K562 (cell line): ENCODE measurements around the gene SCN4A. TPM values are rescaled to one million over a fixed set of nuclear protein-coding genes. Genes with fewer than 3 reads are reported as not detected.

Source experiments
- ATAC-seq: fragments of 200-7000 bp; cut with Tn5 transposase; 3 replicates; pipeline ENCODE4 v1.9.1; 2020; ENCODE audit warnings: moderate library complexity
- BruUV-seq: library from RNA; stranded (reverse); fragments of 400-500 nt; replicated peaks from 2 replicates; lab custom pipeline; 2021; lab: Mats Ljungman, UMichigan
- CTCF ChIA-PET: fragments of 300-600 bp; formaldehyde crosslinking; extraction: SDS; loops from one replicate; lab custom pipeline; 2021; ENCODE audit warnings: low intra/inter-chr PET ratio; lab: Yijun Ruan, JAX
- POLR2A ChIA-PET: fragments of 300-600, 350-650 bp; sonication (Branson Sonifier 250); formaldehyde crosslinking; extraction: SDS; loops from one replicate; lab custom pipeline; 2021; ENCODE audit warnings: antibody characterized with exemption, inconsistent platforms; lab: Yijun Ruan, JAX
- DNase-seq, 4 experiments: peaks; one replicate each; pipeline versions ENCODE4 v3.0.0 to v3.0.0-alpha.2; 2011 to 2018; ENCODE audit warnings: low spot score in 3 of 4, mixed read lengths in 3 of 4; ENCODE audit errors: extremely low read depth in 1 of 4
- FAIRE-seq: peaks from 2 replicates; lab custom pipeline; 2011; peaks lifted over from hg19 to GRCh38; lab: Jason Lieb, UNC
- H2AFZ ChIP-seq: 2 replicates; pipeline ENCODE4 v1.6.0; 2011; ENCODE audit warnings: low read depth, low read length, control low read depth, inconsistent platforms
- H3K27ac ChIP-seq: fragments of 200-600 bp; 3 replicates; pipeline ENCODE4 v1.8.0; 2011; ENCODE audit warnings: low read depth, mild to moderate bottlenecking, control low read depth, inconsistent platforms, low read length, moderate library complexity, mixed read lengths; ENCODE audit errors: extremely low read depth
- H3K27me3 ChIP-seq, 2 experiments: fragments of 300-600 bp in 1 of 2; 2 replicates in 1 of 2; 3 replicates in 1 of 2; pipeline versions ENCODE4 v1.6.0 to v1.8.0; 2011; ENCODE audit warnings: inconsistent platforms in 2 of 2, low read length in 2 of 2, mild to moderate bottlenecking in 1 of 2, mixed read lengths in 1 of 2, moderate library complexity in 1 of 2; ENCODE audit not compliant: control insufficient read depth in 2 of 2, insufficient read depth in 2 of 2
- H3K36me3 ChIP-seq: fragments of 300-600 bp; 3 replicates; pipeline ENCODE4 v1.8.0; 2011; ENCODE audit warnings: mild to moderate bottlenecking, low read length, inconsistent platforms; ENCODE audit not compliant: control insufficient read depth, insufficient read depth
- H3K4me1 ChIP-seq, 2 experiments: fragments of 200-600 bp in 1 of 2; replicated peaks in 1 of 2; 2 replicates in 1 of 2; 3 replicates in 1 of 2; pipeline versions ENCODE4 v1.5.1 to v1.8.0; 2011; ENCODE audit warnings: inconsistent platforms in 2 of 2, low read length in 2 of 2, mild to moderate bottlenecking in 1 of 2, mixed read lengths in 1 of 2, moderate library complexity in 1 of 2; ENCODE audit not compliant: control insufficient read depth in 2 of 2, insufficient read depth in 2 of 2
- H3K4me2 ChIP-seq: 2 replicates; pipeline ENCODE4 v1.6.1; 2011; ENCODE audit warnings: low read length, control low read depth, inconsistent platforms, mixed read lengths; ENCODE audit not compliant: insufficient read depth
- H3K4me3 ChIP-seq: fragments of 200-600 bp; sonication (generic), shearing (Covaris generic); 2 replicates; pipeline ENCODE4 v1.5.1; 2016; ENCODE audit warnings: control low read depth, inconsistent platforms
- H3K79me2 ChIP-seq: fragments of 200-600 bp; 3 replicates; pipeline ENCODE4 v1.8.0; 2011; ENCODE audit warnings: low read length, inconsistent platforms; ENCODE audit not compliant: control insufficient read depth, insufficient read depth
- H3K9ac ChIP-seq, 2 experiments: 2 replicates each; pipeline versions ENCODE4 v1.6.0 to v1.6.1; 2011; ENCODE audit warnings: low read depth in 2 of 2, low read length in 2 of 2, control low read depth in 1 of 2, inconsistent platforms in 1 of 2, mild to moderate bottlenecking in 1 of 2, mixed read lengths in 1 of 2; ENCODE audit not compliant: insufficient read depth in 1 of 2
- H3K9me1 ChIP-seq: one replicate; pipeline ENCODE4 v1.6.0; 2011; ENCODE audit warnings: inconsistent platforms, mild to moderate bottlenecking, low read length, moderate library complexity; ENCODE audit not compliant: control insufficient read depth, insufficient read depth
- H3K9me3 ChIP-seq: replicated peaks from 2 replicates; pipeline ENCODE4 v1.5.1; 2011; ENCODE audit warnings: low read depth, low read length, inconsistent platforms; ENCODE audit not compliant: control insufficient read depth, insufficient read depth
- H4K20me1 ChIP-seq: replicated peaks from 2 replicates; pipeline ENCODE4 v1.6.1; 2011; ENCODE audit warnings: low read length, inconsistent platforms, mixed read lengths; ENCODE audit not compliant: control insufficient read depth, insufficient read depth
- EGR1 ChIP-seq: fragments of 450-650 bp; conservative IDR thresholded peaks from 2 replicates; pipeline ENCODE4 v1.6.1; 2017; ENCODE audit warnings: mild to moderate bottlenecking
- HEY1 ChIP-seq: fragments of 250-450 bp; sonication (Bioruptor Pico); IDR thresholded peaks from 2 replicates; pipeline ENCODE4 v1.5.0; 2020; ENCODE audit warnings: mild to moderate bottlenecking, moderate library complexity, borderline replicate concordance
- ILF3 ChIP-seq: fragments of 450-650 bp; IDR thresholded peaks from 2 replicates; pipeline ENCODE4 v1.6.1; 2018; ENCODE audit warnings: antibody characterized with exemption, mild to moderate bottlenecking, moderate library complexity, borderline replicate concordance
- ZBTB11 ChIP-seq, 3 experiments: fragments of 200-800 bp in 1 of 3; fragments of 250-450 bp in 1 of 3; fragments of 450-650 bp in 1 of 3; sonication (Bioruptor Pico) in 1 of 3; sonication (Bioruptor generic) in 1 of 3; formaldehyde crosslinking in 1 of 3; IDR thresholded peaks; 2 replicates each; pipeline versions ENCODE4 v1.6.1 to v1.8.0; 2016 to 2022; ENCODE audit warnings: mild to moderate bottlenecking in 2 of 3, missing genetic modification characterization in 2 of 3, missing compliant biosample characterization in 1 of 3, moderate library complexity in 1 of 3
- WGBS: fragments of 100-300 bp; shearing (Covaris generic); methylation state at CpG from one replicate; pipeline ENCODE4 v1.1.6; 2016; ENCODE audit warnings: low coverage, mixed read lengths; ENCODE audit not compliant: insufficient coverage; ENCODE audit errors: missing lambda C conversion rate; 5-methylcytosine and 5-hydroxymethylcytosine counted together
- in situ Hi-C: fragments of 300-500 bp; cut with MboI; formaldehyde crosslinking; loops from 4 replicates; pipeline ENCODE4 v1.15.0; 2018; ENCODE audit warnings: inconsistent platforms, mixed read lengths
- intact Hi-C: fragments of 100-400 bp; cut with micrococcal nuclease; formaldehyde crosslinking; loops from 2 replicates; pipeline ENCODE4 v1.14.2; 2022
- polyA plus RNA-seq, 8 experiments: library from polyadenylated mRNA; depleted of rRNA in 4 of 8; stranded (reverse) in 5 of 8; unstranded in 3 of 8; fragments of >200 nt; fragmentation: Nextera tagmentation in 2 of 8; fragmentation: Illumina TruSeq in 1 of 8; extraction: Ambion mirVana in 2 of 8; extraction: Trizol in 1 of 8; gene quantifications; 2 replicates each; pipeline versions ENCODE4 v1.2.1 to v1.2.3, GENCODE V29; 2011 to 2014; ENCODE audit warnings: inconsistent platforms in 1 of 8, missing spikeins in 1 of 8
- total RNA-seq, 7 experiments: library from RNA; depleted of rRNA in 6 of 7; stranded (reverse); fragments of >200 nt in 6 of 7; fragmentation: Illumina TruSeq in 2 of 7; extraction: Trizol in 2 of 7; gene quantifications; 2 replicates each; pipeline versions ENCODE4 v1.2.1 to v1.2.3, GENCODE V29; 2011 to 2021; ENCODE audit warnings: low replicate concordance in 1 of 7

The SCN4A gene
- total and polyA plus RNA-seq, 9 of the 15 experiments (the other 6 are each of a cell fraction or from before 2014, with no cell fraction given): 0.29 to 2.6 (median 1.4) TPM

- FAIRE-seq: no peak
- no peak overlapping the region for H3K27ac ChIP-seq
- H4K20me1 ChIP-seq: no peaks in the 10 kb centered on the region
- 23% methylated on average over 9 of the region's 12 CpGs for WGBS
- no peaks in the 10 kb centered on the region for H3K36me3 ChIP-seq
- H3K27me3 ChIP-seq: peaks cover 0 to 28% of the 10 kb centered on the region in 2 experiments; a peak in 3 of 5 replicates
- no peak for ATAC-seq
- TF ChIP-seq ILF3 (no peak), EGR1 (0 out of 2 replicates have a peak, but pooled peaks have one; percentile 23), ZBTB11 (CRISPR knock-in tag; IDR thresholded peaks at IDR 0.05) (peak in 1 of 3 experiments; percentile 25; a peak in 1 of 6 replicates), HEY1 (CRISPR knock-in tag) (no peak)
- POLR2A ChIA-PET: interaction anchor here (0.7 to 1.2 kb wide), 3 partner anchors 10 to 39 kb away, joined by 3 to 5 read pairs (median 3); no protein-coding TSS in a partner anchor
- no TSS peak for BruUV-seq
- H3K4me3 ChIP-seq: no peak overlapping the region
- intact Hi-C loops: no loop called here
- CTCF ChIA-PET: no interaction called here
- H3K9me3 ChIP-seq: no peaks in the 10 kb centered on the region
- no peak overlapping the region for H2AFZ ChIP-seq
- H3K79me2 ChIP-seq: no peaks in the 10 kb centered on the region
- DNase-seq: no peak
- in situ Hi-C loops: no loop called here
- peak overlapping the region in 1 of 2 experiments; percentile 48; a peak in 1 of 4 replicates for H3K9ac ChIP-seq
- H3K9me1 ChIP-seq: no peaks in the 10 kb centered on the region
- H3K4me2 ChIP-seq: no peak overlapping the region
- peaks cover 4 to 19% of the 10 kb centered on the region in 2 experiments; a peak in 4 of 5 replicates for H3K4me1 ChIP-seq
Observed at GRCh38 chr17:63973930-63974593, 1.3 kb upstream of the SCN4A start.
